Upper lobe of right lung (tissue), 1 donor: Measurements from ENCODE around the gene CALML4. TPM values are rescaled to one million over a fixed set of nuclear protein-coding genes. Genes with fewer than 3 reads are reported as not detected.

ENCODE experiments used
- ATAC-seq: fragments of 200-7000 bp; cut with Tn5 transposase; one replicate; pipeline ENCODE4 v1.9.1; 2020; ENCODE audit warnings: mild to moderate bottlenecking, moderate library complexity
- DNase-seq: peaks from one replicate; pipeline ENCODE4 v3.0.0-alpha.2; 2020
- H3K27ac ChIP-seq: fragments of 200-600 bp; one replicate; pipeline ENCODE4 v1.8.0; 2022
- H3K27me3 ChIP-seq: fragments of 200-600 bp; one replicate; pipeline ENCODE4 v1.8.0; 2022; ENCODE audit warnings: mild to moderate bottlenecking
- H3K36me3 ChIP-seq: fragments of 200-600 bp; one replicate; pipeline ENCODE4 v1.8.0; 2022
- H3K4me1 ChIP-seq: fragments of 200-600 bp; one replicate; pipeline ENCODE4 v1.8.0; 2022
- H3K4me3 ChIP-seq: fragments of 200-600 bp; one replicate; pipeline ENCODE4 v1.8.0; 2022; ENCODE audit warnings: mild to moderate bottlenecking
- H3K9me3 ChIP-seq: fragments of 200-600 bp; one replicate; pipeline ENCODE4 v1.8.0; 2022
- CTCF ChIP-seq: fragments of 200-600 bp; IDR thresholded peaks from one replicate; pipeline ENCODE4 v1.8.0; 2022; ENCODE audit warnings: antibody characterized with exemption
- intact Hi-C: fragments of 100-400 bp; cut with DNase I; formaldehyde crosslinking; loops from one replicate; pipeline ENCODE4 v1.11.0; 2022
- total RNA-seq: library from RNA; stranded (reverse); fragmentation: NEBNext Ultra II Directional; extraction: Animal tissue kit (Norgen Biotek cat#: 25700); gene quantifications from one replicate; pipeline ENCODE4 v1.2.1, GENCODE V29; 2021
- donor health status: DM: no; HTN: yes; CAD: no; lungs with severe emphysema.

CALML4 gene
- total RNA-seq, 1 donor from 2014 or later: 4.5 TPM

GRCh38 chr15:68197170-68197492 is 8.0 kb downstream of the CALML4 start:
- intact Hi-C loops: no loop called here
- Histone ChIP-seq H3K27ac (no peak overlapping the region), H3K4me3 (no peak overlapping the region), H3K36me3 (peaks cover 17% of the 10 kb centered on the region), H3K27me3 (no peaks in the 10 kb centered on the region), H3K4me1 (no peaks in the 10 kb centered on the region), H3K9me3 (no peaks in the 10 kb centered on the region)
- no peak for TF ChIP-seq CTCF
- DNase-seq (no peak), ATAC-seq (no peak)

- Histone ChIP-seq H3K9me3 (no peaks in the 10 kb centered on the region), H3K27ac (no peak overlapping the region), H3K27me3 (no peaks in the 10 kb centered on the region), H3K4me1 (no peaks in the 10 kb centered on the region), H3K4me3 (no peak overlapping the region), H3K36me3 (peaks cover 22% of the 10 kb centered on the region)
- no peak for ATAC-seq
- intact Hi-C loops: no loop called here
- DNase-seq: no peak
- no peak for TF ChIP-seq CTCF
Measured at GRCh38 chr15:68196445-68197169, 8.5 kb downstream of the CALML4 start.

DNA sequence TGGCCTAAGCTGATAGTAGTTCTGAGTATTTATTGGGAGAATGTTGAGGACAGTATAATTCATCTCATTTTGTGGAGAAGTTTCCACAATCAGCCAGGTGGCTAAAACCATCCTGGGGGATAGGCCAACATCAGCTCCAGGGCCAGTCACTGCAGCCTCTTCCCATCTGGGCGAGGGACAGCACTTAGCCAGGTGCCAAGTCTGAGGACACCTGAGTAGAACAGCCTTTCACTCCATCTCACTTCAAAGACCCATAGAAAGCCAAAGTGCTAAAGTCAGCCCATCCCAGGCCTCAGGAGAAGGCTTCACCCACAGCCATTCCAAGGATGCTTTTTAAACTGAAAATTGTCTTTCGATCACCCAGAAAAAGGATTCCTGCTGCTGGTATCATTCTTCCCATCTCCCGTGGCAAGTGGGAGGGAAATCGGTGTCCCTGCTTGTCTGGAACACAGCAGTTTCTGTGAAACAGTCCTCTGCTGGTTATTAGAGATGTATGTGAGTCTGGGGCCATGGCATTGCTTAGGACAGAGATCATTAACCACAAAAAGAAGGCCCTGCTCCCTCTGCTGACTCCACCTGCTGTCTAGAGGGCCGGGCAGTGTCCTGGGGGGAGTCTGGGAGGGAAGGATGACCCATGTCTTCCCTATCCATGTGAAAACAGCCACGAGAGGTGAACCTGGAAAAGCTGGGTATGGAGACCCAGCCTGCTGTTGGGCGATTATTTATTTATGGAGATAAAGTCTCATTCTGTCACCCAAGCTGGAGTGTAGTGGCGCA is 9.6 kb downstream of the CALML4 start:
- H3K4me1 ChIP-seq: no peaks in the 10 kb centered on the region
- TF ChIP-seq CTCF: no peak
- no peak for DNase-seq
- no peaks in the 10 kb centered on the region for H3K27me3 ChIP-seq
- no peak for ATAC-seq
- H3K4me3 ChIP-seq: no peak overlapping the region
- H3K36me3 ChIP-seq: peaks cover 33% of the 10 kb centered on the region
- H3K27ac ChIP-seq: no peak overlapping the region
- H3K9me3 ChIP-seq: no peaks in the 10 kb centered on the region
- intact Hi-C loops: no loop called here

DNA sequence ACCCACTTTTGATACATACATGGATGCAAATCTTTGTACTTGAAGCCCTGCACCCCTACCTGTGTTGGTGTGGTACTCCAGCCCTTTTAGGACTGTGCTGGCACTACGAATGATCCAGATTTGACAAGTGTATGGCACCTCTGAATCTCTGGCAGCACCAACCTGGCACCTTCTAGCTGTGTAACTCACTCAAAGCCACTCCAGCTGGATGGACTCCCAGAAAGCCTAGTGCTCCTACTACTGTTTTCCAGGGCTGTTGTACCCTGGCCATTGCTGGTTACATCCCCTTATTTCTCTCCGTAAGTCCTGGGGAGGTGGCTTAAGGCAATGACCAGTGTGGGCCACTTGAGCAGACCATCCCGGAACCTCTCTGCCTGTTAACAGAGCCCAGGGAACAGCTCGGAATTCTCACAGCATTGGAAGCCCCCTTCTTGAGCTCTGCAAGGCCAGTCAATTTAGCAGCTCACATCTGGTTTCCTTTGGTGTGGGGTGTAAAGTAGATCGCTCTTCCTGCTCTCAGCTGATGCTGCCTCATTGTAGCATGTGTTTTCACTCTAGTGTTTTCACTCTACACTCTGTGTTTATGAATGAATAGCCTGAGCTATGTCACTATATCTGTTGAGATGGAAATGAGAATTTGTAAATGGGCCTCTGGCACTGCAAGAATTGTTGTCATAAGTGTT is 12.2 kb downstream of the CALML4 start:
- no peaks in the 10 kb centered on the region for H3K27me3 ChIP-seq
- H3K4me3 ChIP-seq: no peak overlapping the region
- TF ChIP-seq CTCF: no peak
- H3K4me1 ChIP-seq: peaks cover 5% of the 10 kb centered on the region
- intact Hi-C loops: no loop called here
- ATAC-seq: peak; percentile 12
- DNase-seq: no peak
- H3K27ac ChIP-seq: no peak overlapping the region
- H3K9me3 ChIP-seq: no peaks in the 10 kb centered on the region
- H3K36me3 ChIP-seq: peaks cover 54% of the 10 kb centered on the region

GRCh38 chr15:68192117-68192516 is 13.0 kb downstream of the CALML4 start:
- H3K4me1 ChIP-seq: peaks cover 13% of the 10 kb centered on the region
- DNase-seq (no peak), ATAC-seq (no peak)
- TF ChIP-seq CTCF: no peak
- no peak overlapping the region for H3K4me3 ChIP-seq
- intact Hi-C loops: no loop called here
- no peak overlapping the region for H3K27ac ChIP-seq
- H3K27me3 ChIP-seq: no peaks in the 10 kb centered on the region
- no peaks in the 10 kb centered on the region for H3K9me3 ChIP-seq
- peaks cover 62% of the 10 kb centered on the region for H3K36me3 ChIP-seq
